Hepatic stellate cell (primary cell): Measurements from ENCODE around the gene CHMP2B.
A peak's percentile ranks its signal among the peaks of the same experiment; 100 is the strongest.
"Not testable (repeated sequence)": the region's sequence is repeated elsewhere in the genome, so short reads cannot be mapped to it uniquely, and the experiment has no call there.

Experiments
- DNase-seq: peaks from one replicate; pipeline ENCODE4 v3.0.0; 2011; ENCODE audit warnings: low spot score

The CHMP2B gene

DNA sequence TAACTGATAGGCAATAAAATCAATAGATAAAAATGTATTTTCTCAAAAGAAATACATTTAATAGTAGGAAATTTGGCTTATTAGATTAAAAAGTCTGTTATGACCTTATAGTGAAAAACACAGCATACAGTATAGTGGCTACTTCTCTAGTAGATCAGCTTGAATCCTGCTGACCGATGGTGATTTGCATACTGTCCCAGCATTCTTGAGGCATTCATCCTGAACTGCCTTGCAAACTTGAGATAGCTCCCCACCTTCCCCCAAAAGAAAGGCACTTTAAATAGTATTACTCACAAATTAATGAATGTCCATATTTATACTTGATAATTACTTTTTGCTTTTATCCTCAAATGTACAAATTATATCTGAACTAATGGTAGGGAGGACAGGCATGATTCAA, 6.7 kb downstream of the CHMP2B start:
- no peak for DNase-seq

GRCh38 chr3:87236093-87236492, 9.0 kb downstream of the CHMP2B start:
- no peak for DNase-seq

DNA sequence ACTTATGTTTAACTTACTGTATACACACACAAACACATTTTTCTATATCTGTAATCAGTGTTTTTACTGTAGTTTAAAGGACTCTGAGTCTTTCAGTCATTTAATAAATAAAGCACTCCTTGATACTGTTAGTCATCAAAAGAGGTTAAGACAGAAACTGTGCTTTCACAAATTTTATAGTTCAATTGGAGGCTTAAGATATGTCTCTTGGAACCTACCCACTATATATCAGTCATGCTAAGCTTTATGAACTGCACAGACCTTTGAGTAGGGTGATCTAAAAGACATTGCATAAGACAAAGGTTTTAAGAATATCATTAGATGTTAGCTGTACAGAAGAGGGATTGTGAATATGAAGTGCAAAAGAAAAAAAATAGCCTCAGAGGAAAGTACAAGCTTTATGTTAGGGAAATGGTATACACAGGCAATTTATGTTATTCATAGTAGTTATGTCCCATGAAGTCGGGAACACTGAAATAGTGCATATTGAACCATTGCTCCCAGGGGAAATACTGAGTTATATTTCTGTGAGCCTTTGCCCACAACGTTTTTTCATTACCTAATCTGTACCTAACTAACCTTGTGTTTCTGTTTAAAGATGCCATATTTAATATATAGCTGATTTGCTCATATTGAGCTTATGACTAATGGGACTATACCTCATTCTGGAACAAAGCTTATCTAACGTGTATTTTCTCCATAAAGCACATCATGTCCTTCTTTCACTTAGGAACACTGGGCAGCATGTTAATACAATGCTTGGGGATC, 19.7 kb downstream of the CHMP2B start:
- no peak for DNase-seq

GRCh38 chr3:87247430-87247773, 20.3 kb downstream of the CHMP2B start:
- no peak for DNase-seq

GRCh38 chr3:87248231-87248630, 21.1 kb downstream of the CHMP2B start:
- DNase-seq: not testable (repeated sequence)

- DNase-seq: no peak
These were observed 21.7 kb downstream of the CHMP2B start for GRCh38 chr3:87248831-87249230.

GRCh38 chr3:87250009-87250408, 22.9 kb downstream of the CHMP2B start:
- DNase-seq: no peak

GRCh38 chr3:87260270-87260669, 33.2 kb downstream of the CHMP2B start:
- peak; percentile 8 for DNase-seq

- DNase-seq: no peak
These were observed 34.8 kb downstream of the CHMP2B start for GRCh38 chr3:87261925-87262324.

GRCh38 chr3:87267953-87268645, 41.0 kb downstream of the CHMP2B start:
- no peak for DNase-seq

DNA sequence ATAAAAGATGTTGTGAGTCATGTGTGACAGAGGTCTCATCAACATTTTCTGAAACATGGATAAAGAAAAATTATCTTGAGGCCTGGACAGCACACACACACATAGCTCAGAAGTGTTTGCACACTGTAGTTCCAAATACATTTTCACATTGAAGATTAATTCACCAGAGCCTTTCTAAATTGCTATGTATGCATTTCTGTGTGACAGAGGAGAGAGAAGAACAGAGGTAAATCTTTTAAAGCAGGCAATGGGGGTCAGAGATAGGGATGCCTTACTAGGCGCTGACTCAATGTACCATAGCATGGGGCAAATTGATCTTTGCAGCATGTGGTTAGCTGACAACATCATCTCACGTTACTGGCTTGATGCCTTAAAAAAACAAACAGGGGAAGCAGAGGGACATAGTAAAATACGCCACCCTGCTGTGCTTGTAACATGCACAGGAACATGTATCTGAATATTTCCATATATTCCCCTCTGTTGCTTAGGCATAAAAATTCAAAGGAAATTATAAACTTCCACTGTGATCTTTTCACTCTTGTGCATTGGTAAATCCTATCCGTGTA, 41.6 kb downstream of the CHMP2B start:
- no peak for DNase-seq

GRCh38 chr3:87269723-87270122, 42.6 kb downstream of the CHMP2B start:
- no peak for DNase-seq

- no peak for DNase-seq
These were observed 44.0 kb downstream of the CHMP2B start for GRCh38 chr3:87270908-87271700.

DNA sequence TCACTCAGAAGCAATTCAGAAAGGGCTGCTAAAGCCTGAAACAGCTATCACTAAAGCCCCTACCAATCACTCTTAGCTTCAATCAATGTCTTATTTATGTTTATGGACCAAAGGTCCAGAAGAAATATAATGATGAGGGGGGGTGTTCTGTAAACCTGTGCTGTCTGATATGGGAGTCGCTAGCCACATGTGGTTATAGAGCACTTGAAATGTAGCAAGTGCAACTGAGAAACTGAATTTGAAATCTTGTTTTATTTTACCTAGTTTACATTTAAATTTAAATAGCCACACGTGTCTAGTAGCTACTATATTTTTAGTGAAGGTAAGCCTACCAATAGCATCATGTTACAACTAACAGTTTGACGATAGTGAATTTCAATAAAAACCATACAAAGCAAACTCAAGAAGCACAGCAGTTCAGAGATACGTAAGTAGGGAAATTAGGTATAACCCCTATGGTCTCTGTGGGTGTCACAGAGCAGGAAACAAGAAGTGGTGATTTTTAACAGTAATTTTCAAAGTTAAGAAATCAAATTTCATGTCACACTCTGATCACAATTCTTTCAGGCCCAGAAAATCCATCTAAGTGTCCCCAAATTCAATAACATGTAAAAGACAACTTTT, 45.7 kb downstream of the CHMP2B start:
- no peak for DNase-seq

DNA sequence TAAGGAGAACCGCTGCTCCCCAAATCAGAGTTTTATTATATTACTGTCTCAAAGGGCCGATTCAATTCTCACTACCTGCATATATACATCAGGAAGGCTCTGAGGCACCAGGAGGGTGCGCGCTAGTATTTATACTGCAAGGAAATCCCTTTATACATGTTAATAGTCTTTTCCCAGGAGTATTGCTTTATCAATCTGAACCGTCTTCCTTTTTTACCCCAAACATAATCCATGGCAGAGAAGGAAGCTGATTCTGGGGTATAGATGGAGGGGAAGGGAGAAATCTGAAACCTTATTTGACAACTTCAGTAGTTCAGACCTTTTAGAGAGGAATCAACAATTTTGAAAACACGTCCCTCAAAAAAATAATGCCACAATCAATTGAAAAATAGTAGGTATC, 49.4 kb downstream of the CHMP2B start, which contains the start of gene POU1F1:
POU1F1 (minus strand) TSS at position 101 of the 400 bp plus-strand sequence. CDS start 122 bp downstream, outside the sequence.
- no peak for DNase-seq

- peak; percentile 27 for DNase-seq
These were observed 59.9 kb downstream of the CHMP2B start for GRCh38 chr3:87287011-87287410.

- DNase-seq: no peak
These were observed 61.3 kb downstream of the CHMP2B start for GRCh38 chr3:87288446-87288845.

DNA sequence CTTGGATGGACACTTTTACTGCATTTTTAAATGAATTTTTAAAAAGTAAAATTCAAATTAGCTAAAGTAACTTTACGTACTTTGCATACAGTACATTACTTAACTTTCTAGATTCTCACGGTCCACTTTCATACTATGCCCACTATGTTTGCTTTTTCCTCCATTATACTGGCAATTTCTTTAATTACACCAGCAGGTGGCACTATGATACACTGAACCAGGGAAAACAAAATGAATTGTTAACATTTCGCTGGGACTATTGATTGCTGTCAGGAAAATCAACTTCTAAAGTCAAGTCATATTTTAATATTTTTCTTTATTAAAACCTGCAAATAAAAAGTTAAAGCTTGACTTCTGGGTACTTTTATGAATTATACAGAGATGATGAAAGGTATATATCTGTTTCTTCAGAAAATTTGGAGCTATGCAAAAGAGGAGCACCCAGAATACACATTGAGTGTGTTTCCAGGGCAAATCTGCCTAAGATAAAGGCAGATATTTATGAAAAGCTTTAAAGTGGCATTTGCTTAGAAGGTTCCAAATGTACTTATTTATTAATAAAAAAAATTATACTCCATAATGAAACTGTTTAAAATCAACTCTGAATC, 71.1 kb downstream of the CHMP2B start:
- peak; percentile 8 for DNase-seq

DNA sequence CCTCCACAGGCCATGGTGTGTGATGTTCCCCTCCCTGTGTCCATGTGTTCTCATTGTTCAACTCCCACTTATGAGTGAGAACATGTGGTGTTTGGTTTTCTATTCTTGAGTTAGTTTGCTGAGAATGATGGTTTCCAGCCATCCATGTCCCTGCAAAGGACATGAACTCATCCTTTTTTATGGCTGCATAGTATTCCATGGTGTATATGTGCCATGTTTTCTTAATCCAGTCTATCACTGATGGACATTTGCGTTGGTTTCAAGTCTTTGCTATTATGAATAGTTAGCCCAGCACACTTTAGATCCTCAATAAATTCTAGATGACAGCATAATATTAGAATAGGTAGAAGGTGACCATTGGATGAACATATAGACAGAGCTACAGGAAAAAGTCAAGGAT, 77.9 kb downstream of the CHMP2B start:
- not testable (repeated sequence) for DNase-seq
